ENCODE data around the gene FRAS1. TPM values are rescaled to one million over a fixed set of nuclear protein-coding genes. Genes with fewer than 3 reads are reported as not detected.
"Not testable (repeated sequence)": the region's sequence is repeated elsewhere in the genome, so short reads cannot be mapped to it uniquely, and the experiment has no call there.

Gene FRAS1
- polyA plus RNA-seq, 2 of the 4 experiments (the other 2 are of a cell fraction): 2.3 to 5.8 TPM

DNA sequence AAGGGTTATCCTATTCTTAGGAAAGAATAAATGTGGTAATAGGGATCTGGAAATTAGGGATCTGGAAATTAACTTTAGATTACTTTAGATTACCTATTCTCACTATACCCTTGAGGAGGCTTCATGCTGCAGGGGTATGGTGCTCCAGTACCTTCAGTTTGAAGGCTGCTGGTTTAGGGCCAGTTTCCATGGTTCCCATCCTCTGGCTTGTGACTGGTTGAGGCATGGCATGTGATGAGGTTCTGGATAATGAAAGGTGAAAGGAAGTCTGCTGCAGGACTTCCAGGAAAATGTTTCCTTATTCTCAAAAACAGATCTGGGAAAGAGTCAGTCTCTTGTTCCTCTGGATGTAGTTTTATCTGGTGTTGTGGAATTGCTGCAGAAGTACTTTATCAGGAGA lies 25.9 kb downstream of the FRAS1 start:
- FAIRE-seq: no peak

DNA sequence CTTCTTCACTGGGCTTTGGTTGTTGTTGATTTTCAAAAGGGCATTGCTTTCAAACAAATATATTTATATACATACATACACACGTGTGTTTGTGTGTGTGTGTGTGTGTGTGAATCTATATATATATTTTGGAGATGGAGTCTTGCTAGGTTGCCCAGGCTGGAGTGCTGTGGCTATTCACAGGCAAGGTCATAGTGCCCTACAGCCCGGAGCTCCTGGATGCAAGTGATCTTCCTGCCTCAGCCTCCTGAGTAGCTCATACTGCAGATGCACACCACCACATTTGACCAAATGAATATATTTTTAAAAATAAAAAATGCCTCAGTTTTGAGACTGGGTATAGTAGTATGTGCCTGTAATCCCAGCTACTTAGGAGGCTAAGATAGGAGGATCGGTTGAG lies 34.4 kb downstream of the FRAS1 start:
- H3K4me3 ChIP-seq: no peak overlapping the region
- POLR2A ChIA-PET: no interaction called here
- CTCF ChIA-PET: interaction anchor here (0.6 to 0.7 kb wide), 3 partner anchors 30 to 423 kb away, joined by 3 to 4 read pairs (median 3); no protein-coding TSS in a partner anchor
- 50% methylated on average over 3 of the region's 3 CpGs for WGBS (ENCODE audit: missing lambda C conversion rate)
- H3K27ac ChIP-seq: no peak overlapping the region
- no peaks in the 10 kb centered on the region for H3K9me3 ChIP-seq
- no peaks in the 10 kb centered on the region for H3K4me1 ChIP-seq
- TF ChIP-seq CHD4 (IDR thresholded peaks at IDR 0.05; ENCODE audit: borderline replicate concordance): no peak
- no peak for TF ChIP-seq CEBPB (IDR thresholded peaks at IDR 0.05)
- no peak for TF ChIP-seq HOXA7 (CRISPR knock-in tag; IDR thresholded peaks at IDR 0.05)
- TF ChIP-seq EHF (CRISPR knock-in tag; IDR thresholded peaks at IDR 0.05): no peak
- TF ChIP-seq, protein P1, sequence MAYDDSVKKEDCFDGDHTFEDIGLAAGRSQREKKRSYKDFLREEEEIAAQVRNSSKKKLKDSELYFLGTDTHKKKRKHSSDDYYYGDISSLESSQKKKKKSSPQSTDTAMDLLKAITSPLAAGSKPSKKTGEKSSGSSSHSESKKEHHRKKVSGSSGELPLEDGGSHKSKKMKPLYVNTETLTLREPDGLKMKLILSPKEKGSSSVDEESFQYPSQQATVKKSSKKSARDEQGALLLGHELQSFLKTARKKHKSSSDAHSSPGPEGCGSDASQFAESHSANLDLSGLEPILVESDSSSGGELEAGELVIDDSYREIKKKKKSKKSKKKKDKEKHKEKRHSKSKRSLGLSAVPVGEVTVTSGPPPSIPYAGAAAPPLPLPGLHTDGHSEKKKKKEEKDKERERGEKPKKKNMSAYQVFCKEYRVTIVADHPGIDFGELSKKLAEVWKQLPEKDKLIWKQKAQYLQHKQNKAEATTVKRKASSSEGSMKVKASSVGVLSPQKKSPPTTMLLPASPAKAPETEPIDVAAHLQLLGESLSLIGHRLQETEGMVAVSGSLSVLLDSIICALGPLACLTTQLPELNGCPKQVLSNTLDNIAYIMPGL (CRISPR knock-in tag; IDR thresholded peaks at IDR 0.05; ENCODE audit: borderline replicate concordance): no peak
- no peak for TF ChIP-seq ESRRA (IDR thresholded peaks at IDR 0.05; ENCODE audit: borderline replicate concordance, low read length)
- no peak for TF ChIP-seq MAFK (IDR thresholded peaks at IDR 0.05; ENCODE audit: partially characterized antibody)
- TF ChIP-seq JUNB (IDR thresholded peaks at IDR 0.05): no peak
- TF ChIP-seq POLR2A (IDR thresholded peaks at IDR 0.05; ENCODE audit: low read length): no peak
- TF ChIP-seq HDAC2 (IDR thresholded peaks at IDR 0.05): no peak
- TF ChIP-seq GATA3 (IDR thresholded peaks at IDR 0.05; ENCODE audit: borderline replicate concordance): no peak
- TF ChIP-seq CBX2 (IDR thresholded peaks at IDR 0.05; ENCODE audit: borderline replicate concordance, low read depth): no peak
- TF ChIP-seq, protein P2, sequence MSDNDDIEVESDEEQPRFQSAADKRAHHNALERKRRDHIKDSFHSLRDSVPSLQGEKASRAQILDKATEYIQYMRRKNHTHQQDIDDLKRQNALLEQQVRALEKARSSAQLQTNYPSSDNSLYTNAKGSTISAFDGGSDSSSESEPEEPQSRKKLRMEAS (IDR thresholded peaks at IDR 0.05): no peak
- TF ChIP-seq, protein P3, sequence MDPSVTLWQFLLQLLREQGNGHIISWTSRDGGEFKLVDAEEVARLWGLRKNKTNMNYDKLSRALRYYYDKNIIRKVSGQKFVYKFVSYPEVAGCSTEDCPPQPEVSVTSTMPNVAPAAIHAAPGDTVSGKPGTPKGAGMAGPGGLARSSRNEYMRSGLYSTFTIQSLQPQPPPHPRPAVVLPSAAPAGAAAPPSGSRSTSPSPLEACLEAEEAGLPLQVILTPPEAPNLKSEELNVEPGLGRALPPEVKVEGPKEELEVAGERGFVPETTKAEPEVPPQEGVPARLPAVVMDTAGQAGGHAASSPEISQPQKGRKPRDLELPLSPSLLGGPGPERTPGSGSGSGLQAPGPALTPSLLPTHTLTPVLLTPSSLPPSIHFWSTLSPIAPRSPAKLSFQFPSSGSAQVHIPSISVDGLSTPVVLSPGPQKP (IDR thresholded peaks at IDR 0.05; ENCODE audit: low read depth, low read length): no peak
- no peak for TF ChIP-seq BHLHE40 (IDR thresholded peaks at IDR 0.05; ENCODE audit: low read depth, low read length)
- TF ChIP-seq CHD2 (IDR thresholded peaks at IDR 0.05; ENCODE audit: low read length, partially characterized antibody): no peak
- TF ChIP-seq RCOR1 (IDR thresholded peaks at IDR 0.05; ENCODE audit: low read depth, low read length): no peak
- no peak overlapping the region for H3K4me2 ChIP-seq
- no peak for FAIRE-seq
- ATAC-seq: no peak
- no peak for DNase-seq (ENCODE audit: low read depth in 1 of 2, low spot score in 1 of 2)

More for the DNA sequence above, 25.9 kb downstream of the FRAS1 start:
- ChIA-PET POLR2A (no interaction called here), CTCF (no interaction called here)
- TF ChIP-seq ZC3H11A (IDR thresholded peaks at IDR 0.05): no peak
- TF ChIP-seq CBX8 (IDR thresholded peaks at IDR 0.05): no peak
- TF ChIP-seq NFE2L2 (conservative IDR thresholded peaks at IDR 0.05; ENCODE audit: low read length): no peak
- TF ChIP-seq SREBF2 (IDR thresholded peaks at IDR 0.05): no peak
- no peak for TF ChIP-seq POLR2A (IDR thresholded peaks at IDR 0.05; ENCODE audit: low read length)
- TF ChIP-seq PHF8 (IDR thresholded peaks at IDR 0.05; ENCODE audit: borderline replicate concordance, low read depth): no peak
- H3K4me3 ChIP-seq: no peak overlapping the region
- H3K9me3 ChIP-seq: no peaks in the 10 kb centered on the region
- no peaks in the 10 kb centered on the region for H3K4me1 ChIP-seq
- no peak overlapping the region for H3K27ac ChIP-seq
- H3K4me2 ChIP-seq: no peak overlapping the region
- ATAC-seq (no peak), DNase-seq (ENCODE audit: low read depth in 1 of 2, low spot score in 1 of 2) (no peak)

DNA sequence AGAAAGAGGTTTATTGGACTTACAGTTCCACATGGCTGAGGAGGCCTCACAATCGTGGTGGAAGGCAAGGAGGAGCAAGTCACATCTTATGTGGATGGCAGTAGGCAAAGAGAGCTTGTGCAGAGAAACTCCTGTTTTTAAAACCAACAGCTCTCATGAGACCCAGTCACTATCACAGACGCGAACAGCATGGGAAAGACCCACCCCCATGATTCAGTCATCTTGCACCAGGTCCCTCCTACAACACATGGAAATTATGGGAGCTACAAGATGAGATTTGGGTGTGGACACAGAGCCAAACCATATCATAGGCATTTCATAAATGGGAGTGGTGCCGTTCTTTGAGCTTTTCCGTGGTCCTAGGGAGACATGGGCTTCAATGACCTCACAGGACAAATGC lies 35.2 kb downstream of the FRAS1 start:
- H3K4me1 ChIP-seq; DNase-seq (ENCODE audit: low read depth in 1 of 2, low spot score in 1 of 2); FAIRE-seq; H3K4me2 ChIP-seq; H3K4me3 ChIP-seq; ATAC-seq; H3K27ac ChIP-seq; H3K9me3 ChIP-seq; POLR2A ChIA-PET: not testable (repeated sequence)
- CTCF ChIA-PET: interaction anchor here (0.6 to 1.0 kb wide), 3 partner anchors 12 to 422 kb away, joined by 3 to 4 read pairs (median 3); no protein-coding TSS in a partner anchor
- 73% methylated on average over 5 of the region's 5 CpGs for WGBS (ENCODE audit: missing lambda C conversion rate)
